ENCODE measurements around the gene PROX1. TPM values are rescaled to one million over a fixed set of nuclear protein-coding genes. Genes with fewer than 3 reads are reported as not detected.

The PROX1 gene
- total RNA-seq, 1 donor from 2014 or later = 0.32 TPM

DNA sequence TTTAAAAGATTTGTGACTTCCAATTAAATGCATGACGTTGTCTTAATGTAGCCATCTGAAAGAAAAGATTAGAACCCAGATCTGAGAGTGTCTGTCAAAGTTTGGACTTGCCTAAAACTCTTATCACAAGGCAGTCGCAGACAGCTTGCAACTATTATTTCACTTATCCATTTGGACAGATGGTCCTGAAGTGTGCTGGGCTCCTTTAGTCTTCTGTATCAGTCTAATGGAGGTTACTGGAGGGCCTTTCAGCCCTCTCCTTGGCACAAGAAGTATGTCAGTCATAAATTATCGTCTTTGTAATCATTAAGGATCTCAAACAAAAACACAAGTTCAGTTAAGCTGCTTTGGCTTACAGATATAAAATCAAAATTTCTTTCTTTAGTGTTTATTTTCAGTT is 15.5 kb downstream of the PROX1 start:
- no peaks in the 10 kb centered on the region for H3K4me1 ChIP-seq
- DNase-seq (ENCODE audit: low spot score in 2 of 2) = no peak
- H3K4me3 ChIP-seq = no peak overlapping the region
- TF ChIP-seq CTCF (IDR thresholded peaks at IDR 0.05) = no peak
- no peaks in the 10 kb centered on the region for H3K36me3 ChIP-seq
- intact Hi-C loops (cut with DNase I) = no loop called here
- H3K27me3 ChIP-seq = no peaks in the 10 kb centered on the region
- H3K27ac ChIP-seq = no peak overlapping the region
- no peaks in the 10 kb centered on the region for H3K9me3 ChIP-seq

DNA sequence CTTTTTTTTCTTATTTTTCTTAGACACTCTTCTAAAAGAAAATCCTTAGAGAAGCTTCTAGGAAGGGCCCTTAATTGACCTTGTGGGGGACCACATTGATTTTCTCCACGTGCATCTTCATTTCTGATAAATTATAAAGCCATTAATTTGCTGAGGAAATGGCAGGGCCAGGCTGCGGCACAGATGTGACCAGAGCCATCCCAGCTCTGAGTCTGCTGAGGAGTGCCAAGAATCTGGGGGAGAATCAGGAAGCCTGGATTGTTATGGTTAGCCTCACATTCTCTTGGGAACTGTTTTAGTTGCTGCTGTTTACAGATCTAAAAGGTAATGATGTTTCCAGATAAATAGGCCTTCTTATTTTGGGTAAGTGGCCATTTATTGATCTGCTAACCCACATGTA is 16.2 kb downstream of the PROX1 start:
- no peak overlapping the region for H3K27ac ChIP-seq
- H3K36me3 ChIP-seq = no peaks in the 10 kb centered on the region
- H3K27me3 ChIP-seq = no peaks in the 10 kb centered on the region
- H3K9me3 ChIP-seq = no peaks in the 10 kb centered on the region
- intact Hi-C loops (cut with DNase I) = no loop called here
- no peaks in the 10 kb centered on the region for H3K4me1 ChIP-seq
- H3K4me3 ChIP-seq = no peak overlapping the region
- TF ChIP-seq CTCF (IDR thresholded peaks at IDR 0.05) = no peak
- DNase-seq (ENCODE audit: low spot score in 2 of 2) = no peak

DNA sequence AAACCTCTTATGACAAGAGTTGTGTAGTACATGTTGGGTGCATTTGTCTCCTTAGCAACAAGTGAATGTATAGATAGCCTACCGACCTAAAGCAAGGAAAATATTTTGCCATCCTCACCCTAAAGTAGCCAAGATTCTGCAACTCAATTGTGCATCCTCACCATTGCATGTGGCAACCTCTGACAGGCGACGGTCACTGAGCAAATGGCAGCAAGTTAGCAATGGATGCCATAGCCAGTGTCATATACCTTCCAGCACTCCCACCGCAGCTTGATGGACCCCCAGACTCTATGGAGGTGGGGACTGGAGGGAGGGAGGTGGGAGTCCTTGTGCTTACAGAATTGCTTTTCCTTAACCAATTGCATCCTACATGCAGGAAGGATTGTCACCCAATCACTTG is 17.0 kb downstream of the PROX1 start:
- no peak for TF ChIP-seq CTCF (IDR thresholded peaks at IDR 0.05)
- no peaks in the 10 kb centered on the region for H3K4me1 ChIP-seq
- H3K36me3 ChIP-seq = no peaks in the 10 kb centered on the region
- intact Hi-C loops (cut with DNase I) = no loop called here
- H3K4me3 ChIP-seq = no peak overlapping the region
- H3K27me3 ChIP-seq = no peaks in the 10 kb centered on the region
- no peaks in the 10 kb centered on the region for H3K9me3 ChIP-seq
- no peak overlapping the region for H3K27ac ChIP-seq
- no peak for DNase-seq (ENCODE audit: low spot score in 2 of 2)

DNA sequence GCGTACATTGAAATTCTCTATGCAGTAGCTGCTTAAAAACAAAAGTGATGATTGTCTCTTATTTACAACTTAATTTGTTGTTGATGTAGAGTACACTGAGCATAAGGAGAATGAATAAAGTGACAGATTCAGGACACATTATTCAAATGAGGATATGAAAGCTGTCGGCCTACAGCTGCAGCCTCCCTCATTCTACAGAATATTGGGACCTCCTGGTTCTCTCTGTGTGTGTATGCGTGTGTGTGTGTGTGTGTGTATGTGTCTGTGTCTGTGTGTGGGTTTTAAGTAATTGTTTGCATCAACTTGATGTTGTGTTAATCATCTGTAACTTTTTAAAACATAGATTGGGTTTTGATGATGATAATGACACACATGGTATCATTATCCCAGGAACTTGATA is 17.9 kb downstream of the PROX1 start:
- intact Hi-C loops (cut with DNase I) = no loop called here
- Histone ChIP-seq H3K27ac (no peak overlapping the region), H3K4me1 (no peaks in the 10 kb centered on the region), H3K36me3 (no peaks in the 10 kb centered on the region), H3K4me3 (no peak overlapping the region), H3K27me3 (no peaks in the 10 kb centered on the region), H3K9me3 (no peaks in the 10 kb centered on the region)
- TF ChIP-seq CTCF (IDR thresholded peaks at IDR 0.05) = no peak
- no peak for DNase-seq (ENCODE audit: low spot score in 2 of 2)

- Histone ChIP-seq H3K4me3 (no peak overlapping the region), H3K36me3 (no peaks in the 10 kb centered on the region), H3K27ac (no peak overlapping the region), H3K9me3 (no peaks in the 10 kb centered on the region), H3K4me1 (no peaks in the 10 kb centered on the region), H3K27me3 (no peaks in the 10 kb centered on the region)
- intact Hi-C loops (cut with DNase I) = no loop called here
- no peak for TF ChIP-seq CTCF (IDR thresholded peaks at IDR 0.05)
- no peak for DNase-seq (ENCODE audit: low spot score in 2 of 2)
These were observed 19.1 kb downstream of the PROX1 start for GRCh38 chr1:214006845-214007244.

- no peaks in the 10 kb centered on the region for H3K9me3 ChIP-seq
- H3K36me3 ChIP-seq = no peaks in the 10 kb centered on the region
- TF ChIP-seq CTCF (IDR thresholded peaks at IDR 0.05) = no peak
- H3K27ac ChIP-seq = no peak overlapping the region
- DNase-seq (ENCODE audit: low spot score in 2 of 2) = no peak
- no peaks in the 10 kb centered on the region for H3K27me3 ChIP-seq
- no peak overlapping the region for H3K4me3 ChIP-seq
- H3K4me1 ChIP-seq = no peaks in the 10 kb centered on the region
- intact Hi-C loops (cut with DNase I) = no loop called here
These were observed 20.6 kb downstream of the PROX1 start for GRCh38 chr1:214008347-214008746.

All from ascending aorta (tissue), 2 donors.